WERI-Rb-1 (cell line): Measurements from ENCODE around the gene WDFY3.
A peak's percentile ranks its signal among the peaks of the same experiment; 100 is the strongest.

Experiments
- DNase-seq: peaks from one replicate; pipeline ENCODE4 v3.0.0-alpha.2; 2020
- H3K27ac ChIP-seq: fragments of 250-450 bp; sonication (Bioruptor Pico); 2 replicates; pipeline ENCODE4 v1.5.1; 2020; ENCODE audit warnings: mild to moderate bottlenecking, moderate library complexity
- H3K27me3 ChIP-seq: fragments of 250-450 bp; sonication (Bioruptor Pico); 2 replicates; pipeline ENCODE4 v1.5.1; 2021; ENCODE audit warnings: mild to moderate bottlenecking, low read depth, moderate library complexity; ENCODE audit not compliant: insufficient read depth, severe bottlenecking
- H3K36me3 ChIP-seq: fragments of 250-450 bp; sonication (Bioruptor Pico); 2 replicates; pipeline ENCODE4 v1.5.1; 2020; ENCODE audit warnings: mild to moderate bottlenecking, moderate library complexity
- H3K4me3 ChIP-seq: 2 replicates; pipeline ENCODE4 v1.5.1; 2011; ENCODE audit warnings: low read depth, mild to moderate bottlenecking, control low read depth, low read length
- H3K9me3 ChIP-seq: fragments of 250-450 bp; sonication (Bioruptor Pico); 2 replicates; pipeline ENCODE4 v1.5.1; 2021; ENCODE audit warnings: mild to moderate bottlenecking, moderate library complexity; ENCODE audit not compliant: severe bottlenecking
- CTCF ChIP-seq: IDR thresholded peaks from 2 replicates; pipeline ENCODE4 v1.5.1; 2011; ENCODE audit warnings: low read depth, mild to moderate bottlenecking, control low read depth, inconsistent platforms, low read length

Gene WDFY3

GRCh38 chr4:84977396-84977795, 10.9 kb upstream of the WDFY3 start:
- Histone ChIP-seq H3K27ac (no peak overlapping the region), H3K4me3 (no peak overlapping the region), H3K36me3 (no peaks in the 10 kb centered on the region), H3K27me3 (no peaks in the 10 kb centered on the region), H3K9me3 (no peaks in the 10 kb centered on the region)
- TF ChIP-seq CTCF = no peak
- no peak for DNase-seq

GRCh38 chr4:84973856-84974255, 7.4 kb upstream of the WDFY3 start:
- Histone ChIP-seq H3K27ac (no peak overlapping the region), H3K9me3 (no peaks in the 10 kb centered on the region), H3K4me3 (no peak overlapping the region), H3K27me3 (no peaks in the 10 kb centered on the region), H3K36me3 (no peaks in the 10 kb centered on the region)
- TF ChIP-seq CTCF = no peak
- no peak for DNase-seq

- DNase-seq = no peak
- H3K9me3 ChIP-seq = no peaks in the 10 kb centered on the region
- H3K4me3 ChIP-seq = no peak overlapping the region
- no peaks in the 10 kb centered on the region for H3K36me3 ChIP-seq
- no peak for TF ChIP-seq CTCF
- no peaks in the 10 kb centered on the region for H3K27me3 ChIP-seq
- no peak overlapping the region for H3K27ac ChIP-seq
Observed at GRCh38 chr4:84971319-84971932, 4.9 kb upstream of the WDFY3 start.

GRCh38 chr4:84968925-84969324, 2.4 kb upstream of the WDFY3 start:
- H3K36me3 ChIP-seq = peaks cover 4% of the 10 kb centered on the region
- no peak for DNase-seq
- no peak for TF ChIP-seq CTCF
- no peaks in the 10 kb centered on the region for H3K9me3 ChIP-seq
- H3K27ac ChIP-seq = no peak overlapping the region; the same call in 1 of the 2 replicates
- H3K4me3 ChIP-seq = no peak overlapping the region
- H3K27me3 ChIP-seq = no peaks in the 10 kb centered on the region

GRCh38 chr4:84967243-84967690, 777 bp upstream of the WDFY3 start:
- Histone ChIP-seq H3K36me3 (peaks cover 8% of the 10 kb centered on the region), H3K9me3 (no peaks in the 10 kb centered on the region), H3K27ac (peak overlapping the region; percentile 98), H3K4me3 (peak overlapping the region; percentile 77), H3K27me3 (no peaks in the 10 kb centered on the region)
- DNase-seq = no peak
- TF ChIP-seq CTCF = no peak
